Liver (tissue), 9 donors: ENCODE measurements around the gene PRPS1L1. TPM values are rescaled to one million over a fixed set of nuclear protein-coding genes. Genes with fewer than 3 reads are reported as not detected.

Experiments used
- DNase-seq: peaks from one replicate; pipeline ENCODE4 v3.0.0-alpha.2; 2017; ENCODE audit warnings: low spot score
- H3K27ac ChIP-seq, 2 donors: one replicate each; pipeline ENCODE4 v1.7.0; 2013; ENCODE audit warnings: inconsistent platforms in 2 of 2, low read length in 2 of 2, control low read depth in 1 of 2, low read depth in 1 of 2, mild to moderate bottlenecking in 1 of 2
- H3K27me3 ChIP-seq, 4 donors: one replicate each; pipeline versions ENCODE4 v1.6.1 to v1.7.0; 2013; ENCODE audit warnings: low read length in 3 of 4, inconsistent platforms in 1 of 4, mild to moderate bottlenecking in 1 of 4, moderate library complexity in 1 of 4; ENCODE audit not compliant: control insufficient read depth in 4 of 4, insufficient read depth in 4 of 4
- H3K36me3 ChIP-seq, 4 donors: one replicate each; pipeline versions ENCODE4 v1.6.1 to v1.7.0; 2013; ENCODE audit warnings: low read length in 3 of 4, mild to moderate bottlenecking in 3 of 4, low read depth in 1 of 4, moderate library complexity in 1 of 4; ENCODE audit not compliant: control insufficient read depth in 4 of 4, insufficient read depth in 3 of 4
- H3K4me1 ChIP-seq, 4 donors: one replicate each; pipeline versions ENCODE4 v1.6.1 to v1.7.0; 2013; ENCODE audit warnings: low read length in 3 of 4, mild to moderate bottlenecking in 3 of 4, moderate library complexity in 1 of 4; ENCODE audit not compliant: control insufficient read depth in 4 of 4, insufficient read depth in 4 of 4
- H3K4me3 ChIP-seq, 3 donors: one replicate each; pipeline versions ENCODE4 v1.6.1 to v1.7.0; 2013; ENCODE audit warnings: low read length in 3 of 3, control low read depth in 1 of 3, low read depth in 1 of 3, mild to moderate bottlenecking in 1 of 3
- H3K9ac ChIP-seq, 2 donors: one replicate each; pipeline ENCODE4 v1.7.0; 2013; ENCODE audit warnings: low read length in 2 of 2, mild to moderate bottlenecking in 2 of 2, moderate library complexity in 2 of 2, control low read depth in 1 of 2, low read depth in 1 of 2
- H3K9me3 ChIP-seq, 4 donors: one replicate each; pipeline versions ENCODE4 v1.6.1 to v1.7.0; 2013; ENCODE audit warnings: low read length in 3 of 4; ENCODE audit not compliant: control insufficient read depth in 4 of 4
- EGR1 ChIP-seq, 2 donors: IDR thresholded peaks; 2 replicates each; pipeline ENCODE4 v1.6.1; 2016 to 2018; ENCODE audit warnings: antibody characterized with exemption in 2 of 2, low read depth in 2 of 2
- FOXA1 ChIP-seq: IDR thresholded peaks from 2 replicates; pipeline ENCODE4 v1.6.1; 2016; ENCODE audit warnings: antibody characterized with exemption
- FOXA2 ChIP-seq: IDR thresholded peaks from 2 replicates; pipeline ENCODE4 v1.6.1; 2016; ENCODE audit warnings: antibody characterized with exemption
- GABPA ChIP-seq, 2 donors: IDR thresholded peaks in 1 of 2; conservative IDR thresholded peaks in 1 of 2; 2 replicates each; pipeline ENCODE4 v1.6.1; 2016; ENCODE audit warnings: antibody characterized with exemption in 2 of 2, mild to moderate bottlenecking in 1 of 2, moderate library complexity in 1 of 2
- HNF4A ChIP-seq, 2 donors: conservative IDR thresholded peaks; 2 replicates each; pipeline ENCODE4 v1.6.1; 2016; ENCODE audit warnings: antibody characterized with exemption in 2 of 2, mild to moderate bottlenecking in 2 of 2
- JUND ChIP-seq, 2 donors: IDR thresholded peaks; 2 replicates each; pipeline ENCODE4 v1.6.1; 2016; ENCODE audit warnings: antibody characterized with exemption in 2 of 2
- NR2F2 ChIP-seq: IDR thresholded peaks from 2 replicates; pipeline ENCODE4 v1.6.1; 2016; ENCODE audit warnings: antibody characterized with exemption
- RAD21 ChIP-seq, 2 donors: IDR thresholded peaks; 2 replicates each; pipeline ENCODE4 v1.6.1; 2016; ENCODE audit warnings: antibody characterized with exemption in 2 of 2, mild to moderate bottlenecking in 2 of 2
- RXRA ChIP-seq, 2 donors: IDR thresholded peaks; 2 replicates each; pipeline ENCODE4 v1.6.1; 2017 to 2018; ENCODE audit warnings: antibody characterized with exemption in 2 of 2, mild to moderate bottlenecking in 1 of 2
- WGBS: extraction: QIAGEN DNeasy Blood & Tissue Kit; methylation state at CpG from one replicate; pipeline ENCODE4 v1.1.7; 2013; 5-methylcytosine and 5-hydroxymethylcytosine counted together
- polyA plus RNA-seq, 2 donors: library from polyadenylated mRNA; stranded (reverse) in 1 of 2; unstranded in 1 of 2; fragments of 200-250 nt in 1 of 2; fragments of >200 nt in 1 of 2; fragmentation: Nextera tagmentation in 1 of 2; extraction: Ambion mirVana in 1 of 2; gene quantifications; one replicate each; pipeline versions ENCODE4 v1.2.1 to v1.2.3, GENCODE V29; 2013 to 2015
- total RNA-seq, 2 donors: library from RNA; depleted of rRNA; stranded (reverse); fragments of >200 nt; gene quantifications; one replicate each; pipeline ENCODE4 v1.2.3, GENCODE V29; 2014
- TF ChIP-seq, protein P1 (sequence below): IDR thresholded peaks from 2 replicates; pipeline ENCODE4 v1.6.1; 2016; ENCODE audit warnings: antibody characterized with exemption
- TF ChIP-seq, protein P2 (sequence below): IDR thresholded peaks from 2 replicates; pipeline ENCODE4 v1.6.1; 2016; ENCODE audit warnings: antibody characterized with exemption
- TF ChIP-seq, protein P3 (sequence below): IDR thresholded peaks from 2 replicates; pipeline ENCODE4 v1.6.1; 2016; ENCODE audit warnings: antibody characterized with exemption
- TF ChIP-seq, protein P4 (sequence below): IDR thresholded peaks from 2 replicates; pipeline ENCODE4 v1.6.1; 2016; ENCODE audit warnings: antibody characterized with exemption, mild to moderate bottlenecking
- donor health status: healthy.
- donor health status: healthy.
- donor health status: healthy.
- donor health status: healthy.
- donor health status: healthy.

Gene PRPS1L1
- total and polyA plus RNA-seq, 4 donors: not detected

DNA sequence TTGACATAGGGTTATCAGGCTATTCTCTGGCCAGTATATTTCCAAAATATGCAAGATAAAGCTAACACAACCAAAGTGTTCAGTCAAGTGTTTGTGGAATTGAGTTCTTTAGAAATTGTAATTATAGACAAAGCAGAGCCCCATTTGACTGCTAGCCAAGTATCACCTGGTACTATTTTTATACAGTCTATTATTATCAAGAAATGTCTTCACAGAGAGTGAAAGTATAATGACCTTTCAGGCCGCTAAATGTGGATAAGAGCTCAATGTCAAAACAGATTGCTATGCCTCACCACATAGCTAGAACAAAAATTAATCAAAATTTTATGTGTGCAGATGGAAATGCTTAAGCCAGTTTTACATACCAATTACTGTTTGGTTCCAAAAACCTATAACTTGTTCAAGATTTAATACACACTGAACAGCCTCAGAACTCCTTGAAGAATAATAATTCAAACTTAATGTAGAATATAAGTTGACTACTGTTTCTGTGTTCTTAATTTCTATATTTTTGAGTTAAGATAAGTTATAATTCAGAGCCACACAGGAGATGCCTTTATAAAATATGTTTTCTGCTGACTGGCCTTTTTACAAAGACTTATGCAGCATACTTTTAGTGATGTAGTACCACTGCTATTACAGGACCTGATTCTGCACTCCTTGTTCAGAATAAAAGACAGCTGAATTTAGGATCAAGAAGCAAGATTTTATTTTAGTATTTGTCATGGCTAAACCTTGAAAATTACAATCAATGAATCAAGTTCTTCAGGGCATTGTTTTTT, 31.0 kb downstream of the PRPS1L1 start (continued):
- TF ChIP-seq, protein P1, sequence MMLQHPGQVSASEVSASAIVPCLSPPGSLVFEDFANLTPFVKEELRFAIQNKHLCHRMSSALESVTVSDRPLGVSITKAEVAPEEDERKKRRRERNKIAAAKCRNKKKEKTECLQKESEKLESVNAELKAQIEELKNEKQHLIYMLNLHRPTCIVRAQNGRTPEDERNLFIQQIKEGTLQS: no peak
- TF ChIP-seq HNF4A (conservative IDR thresholded peaks at IDR 0.05): no peak
- no peak for TF ChIP-seq RXRA (IDR thresholded peaks at IDR 0.05)

DNA sequence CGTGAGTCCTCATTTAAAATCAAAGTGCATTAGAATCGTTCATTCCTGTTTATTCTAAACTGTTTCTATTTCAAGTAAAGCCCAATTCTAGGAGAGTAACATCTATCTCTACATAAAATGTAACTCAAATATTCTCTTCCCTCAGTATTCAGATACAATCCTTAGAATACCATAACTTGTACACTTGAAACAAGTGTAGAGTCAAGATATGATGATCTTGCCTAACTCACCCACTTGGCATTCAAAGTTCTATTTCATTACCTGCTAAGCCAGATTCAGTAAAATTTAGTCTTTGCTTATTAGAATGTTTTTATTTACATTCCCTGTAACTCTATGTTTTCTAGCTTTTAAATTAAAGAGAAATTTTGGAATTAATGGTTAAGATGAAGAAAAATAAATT, 31.6 kb downstream of the PRPS1L1 start:
- TF ChIP-seq FOXA2 (no peak), RAD21 (IDR thresholded peaks at IDR 0.05) (no peak), JUND (IDR thresholded peaks at IDR 0.05) (no peak), FOXA1 (no peak), NR2F2 (no peak), EGR1 (IDR thresholded peaks at IDR 0.05; ENCODE audit: low read depth in 2 of 2) (no peak), RXRA (IDR thresholded peaks at IDR 0.05) (no peak), GABPA (IDR thresholded peaks at IDR 0.05 in 1 of 2, conservative IDR thresholded peaks at IDR 0.05 in 1 of 2) (no peak)
- TF ChIP-seq, protein P2, sequence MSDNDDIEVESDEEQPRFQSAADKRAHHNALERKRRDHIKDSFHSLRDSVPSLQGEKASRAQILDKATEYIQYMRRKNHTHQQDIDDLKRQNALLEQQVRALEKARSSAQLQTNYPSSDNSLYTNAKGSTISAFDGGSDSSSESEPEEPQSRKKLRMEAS: no peak
- TF ChIP-seq, protein P3, sequence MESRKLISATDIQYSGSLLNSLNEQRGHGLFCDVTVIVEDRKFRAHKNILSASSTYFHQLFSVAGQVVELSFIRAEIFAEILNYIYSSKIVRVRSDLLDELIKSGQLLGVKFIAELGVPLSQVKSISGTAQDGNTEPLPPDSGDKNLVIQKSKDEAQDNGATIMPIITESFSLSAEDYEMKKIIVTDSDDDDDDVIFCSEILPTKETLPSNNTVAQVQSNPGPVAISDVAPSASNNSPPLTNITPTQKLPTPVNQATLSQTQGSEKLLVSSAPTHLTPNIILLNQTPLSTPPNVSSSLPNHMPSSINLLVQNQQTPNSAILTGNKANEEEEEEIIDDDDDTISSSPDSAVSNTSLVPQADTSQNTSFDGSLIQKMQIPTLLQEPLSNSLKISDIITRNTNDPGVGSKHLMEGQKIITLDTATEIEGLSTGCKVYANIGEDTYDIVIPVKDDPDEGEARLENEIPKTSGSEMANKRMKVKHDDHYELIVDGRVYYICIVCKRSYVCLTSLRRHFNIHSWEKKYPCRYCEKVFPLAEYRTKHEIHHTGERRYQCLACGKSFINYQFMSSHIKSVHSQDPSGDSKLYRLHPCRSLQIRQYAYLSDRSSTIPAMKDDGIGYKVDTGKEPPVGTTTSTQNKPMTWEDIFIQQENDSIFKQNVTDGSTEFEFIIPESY: no peak
- TF ChIP-seq, protein P1: no peak
- TF ChIP-seq, protein P4, sequence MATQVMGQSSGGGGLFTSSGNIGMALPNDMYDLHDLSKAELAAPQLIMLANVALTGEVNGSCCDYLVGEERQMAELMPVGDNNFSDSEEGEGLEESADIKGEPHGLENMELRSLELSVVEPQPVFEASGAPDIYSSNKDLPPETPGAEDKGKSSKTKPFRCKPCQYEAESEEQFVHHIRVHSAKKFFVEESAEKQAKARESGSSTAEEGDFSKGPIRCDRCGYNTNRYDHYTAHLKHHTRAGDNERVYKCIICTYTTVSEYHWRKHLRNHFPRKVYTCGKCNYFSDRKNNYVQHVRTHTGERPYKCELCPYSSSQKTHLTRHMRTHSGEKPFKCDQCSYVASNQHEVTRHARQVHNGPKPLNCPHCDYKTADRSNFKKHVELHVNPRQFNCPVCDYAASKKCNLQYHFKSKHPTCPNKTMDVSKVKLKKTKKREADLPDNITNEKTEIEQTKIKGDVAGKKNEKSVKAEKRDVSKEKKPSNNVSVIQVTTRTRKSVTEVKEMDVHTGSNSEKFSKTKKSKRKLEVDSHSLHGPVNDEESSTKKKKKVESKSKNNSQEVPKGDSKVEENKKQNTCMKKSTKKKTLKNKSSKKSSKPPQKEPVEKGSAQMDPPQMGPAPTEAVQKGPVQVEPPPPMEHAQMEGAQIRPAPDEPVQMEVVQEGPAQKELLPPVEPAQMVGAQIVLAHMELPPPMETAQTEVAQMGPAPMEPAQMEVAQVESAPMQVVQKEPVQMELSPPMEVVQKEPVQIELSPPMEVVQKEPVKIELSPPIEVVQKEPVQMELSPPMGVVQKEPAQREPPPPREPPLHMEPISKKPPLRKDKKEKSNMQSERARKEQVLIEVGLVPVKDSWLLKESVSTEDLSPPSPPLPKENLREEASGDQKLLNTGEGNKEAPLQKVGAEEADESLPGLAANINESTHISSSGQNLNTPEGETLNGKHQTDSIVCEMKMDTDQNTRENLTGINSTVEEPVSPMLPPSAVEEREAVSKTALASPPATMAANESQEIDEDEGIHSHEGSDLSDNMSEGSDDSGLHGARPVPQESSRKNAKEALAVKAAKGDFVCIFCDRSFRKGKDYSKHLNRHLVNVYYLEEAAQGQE: no peak
- Histone ChIP-seq H3K9ac (no peak overlapping the region), H3K27ac (no peak overlapping the region), H3K9me3 (peaks cover 0 to 6% (median 3%) of the 10 kb centered on the region in 4 donors), H3K4me3 (no peak overlapping the region), H3K36me3 (no peaks in the 10 kb centered on the region), H3K27me3 (no peaks in the 10 kb centered on the region), H3K4me1 (no peaks in the 10 kb centered on the region)
- 87% methylated on average over 2 of the region's 2 CpGs for WGBS
- DNase-seq: no peak
